Cardiac fibroblast (primary cell): ENCODE results near the gene RIPK4.

Source experiments
- DNase-seq, 2 donors: peaks; one replicate each; pipeline versions ENCODE4 v3.0.0 to v3.0.0-alpha.2; 2010; ENCODE audit warnings: low read depth in 2 of 2
- H3K4me3 ChIP-seq, 2 donors: replicated peaks in 1 of 2; 1 replicate in 1 of 2; 2 replicates in 1 of 2; pipeline ENCODE4 v1.5.1; 2011; ENCODE audit warnings: low read depth in 2 of 2, low read length in 2 of 2, mild to moderate bottlenecking in 2 of 2, moderate library complexity in 1 of 2
- CTCF ChIP-seq: IDR thresholded peaks from one replicate; pipeline ENCODE4 v1.5.1; 2011; ENCODE audit warnings: low read depth, mild to moderate bottlenecking, low read length, inconsistent platforms

The RIPK4 gene

GRCh38 chr21:41750051-41750450 lies 16.8 kb downstream of the RIPK4 start:
- H3K4me3 ChIP-seq = no peak overlapping the region
- TF ChIP-seq CTCF = no peak
- DNase-seq = no peak

GRCh38 chr21:41749286-41749685 lies 17.6 kb downstream of the RIPK4 start:
- DNase-seq = no peak
- H3K4me3 ChIP-seq = no peak overlapping the region
- TF ChIP-seq CTCF = no peak

GRCh38 chr21:41747943-41748738 lies 18.7 kb downstream of the RIPK4 start:
- DNase-seq = no peak
- no peak for TF ChIP-seq CTCF
- H3K4me3 ChIP-seq = no peak overlapping the region

GRCh38 chr21:41746744-41747006 lies 20.2 kb downstream of the RIPK4 start:
- no peak for DNase-seq
- no peak overlapping the region for H3K4me3 ChIP-seq
- TF ChIP-seq CTCF = no peak

- TF ChIP-seq CTCF = no peak
- DNase-seq = no peak
- H3K4me3 ChIP-seq = no peak overlapping the region
Measured at GRCh38 chr21:41745971-41746743, 20.7 kb downstream of the RIPK4 start.

- TF ChIP-seq CTCF = no peak
- no peak for DNase-seq
- no peak overlapping the region for H3K4me3 ChIP-seq
Measured at GRCh38 chr21:41745026-41745820, 21.6 kb downstream of the RIPK4 start.
